Activated naive CD8-positive, alpha-beta T cell treated with anti-CD3 and anti-CD28 coated beads, Interleukin-2, amount 10 ng/mL, durations not matched to agents 7 days and 5 days (primary cell): Measurements from ENCODE around the gene S100A5. TPM values are rescaled to one million over a fixed set of nuclear protein-coding genes. Genes with fewer than 3 reads are reported as not detected.

Experiments
- ATAC-seq: fragments of 150-1000 bp; cut with Tn5 transposase; one replicate; pipeline ENCODE4 v1.10.0; 2021; ENCODE audit warnings: low read depth, moderate library complexity
- POLR2A ChIA-PET: fragments of 350-600 bp; sonication (Branson Sonifier 250); formaldehyde crosslinking; loops from one replicate; lab custom pipeline; 2021; ENCODE audit warnings: antibody characterized with exemption; lab: Charles Lee
- DNase-seq: peaks from one replicate; pipeline ENCODE4 v3.0.0; 2021
- H3K27ac Mint-ChIP-seq: one replicate; pipeline ENCODE4 v1.8.0; 2022; ENCODE audit warnings: mild to moderate bottlenecking, mixed read lengths
- H3K27me3 Mint-ChIP-seq: one replicate; pipeline ENCODE4 v1.8.0; 2022; ENCODE audit warnings: mild to moderate bottlenecking, moderate library complexity, mixed read lengths
- H3K36me3 Mint-ChIP-seq: one replicate; pipeline ENCODE4 v1.8.0; 2021; ENCODE audit warnings: mild to moderate bottlenecking, mixed read lengths
- H3K4me1 Mint-ChIP-seq: one replicate; pipeline ENCODE4 v1.8.0; 2021; ENCODE audit warnings: mixed read lengths
- H3K4me3 Mint-ChIP-seq: one replicate; pipeline ENCODE4 v1.8.0; 2022; ENCODE audit warnings: mild to moderate bottlenecking, moderate library complexity, mixed read lengths
- H3K9me3 Mint-ChIP-seq: one replicate; pipeline ENCODE4 v1.8.0; 2021; ENCODE audit warnings: mixed read lengths
- total RNA-seq, 2 experiments: library from RNA; stranded (reverse); gene quantifications; one replicate each; pipeline ENCODE4 v1.2.3, GENCODE V29; 2021

Gene S100A5
- total RNA-seq, 2 experiments from 2014 or later = 2.2 to 2.7 TPM

DNA sequence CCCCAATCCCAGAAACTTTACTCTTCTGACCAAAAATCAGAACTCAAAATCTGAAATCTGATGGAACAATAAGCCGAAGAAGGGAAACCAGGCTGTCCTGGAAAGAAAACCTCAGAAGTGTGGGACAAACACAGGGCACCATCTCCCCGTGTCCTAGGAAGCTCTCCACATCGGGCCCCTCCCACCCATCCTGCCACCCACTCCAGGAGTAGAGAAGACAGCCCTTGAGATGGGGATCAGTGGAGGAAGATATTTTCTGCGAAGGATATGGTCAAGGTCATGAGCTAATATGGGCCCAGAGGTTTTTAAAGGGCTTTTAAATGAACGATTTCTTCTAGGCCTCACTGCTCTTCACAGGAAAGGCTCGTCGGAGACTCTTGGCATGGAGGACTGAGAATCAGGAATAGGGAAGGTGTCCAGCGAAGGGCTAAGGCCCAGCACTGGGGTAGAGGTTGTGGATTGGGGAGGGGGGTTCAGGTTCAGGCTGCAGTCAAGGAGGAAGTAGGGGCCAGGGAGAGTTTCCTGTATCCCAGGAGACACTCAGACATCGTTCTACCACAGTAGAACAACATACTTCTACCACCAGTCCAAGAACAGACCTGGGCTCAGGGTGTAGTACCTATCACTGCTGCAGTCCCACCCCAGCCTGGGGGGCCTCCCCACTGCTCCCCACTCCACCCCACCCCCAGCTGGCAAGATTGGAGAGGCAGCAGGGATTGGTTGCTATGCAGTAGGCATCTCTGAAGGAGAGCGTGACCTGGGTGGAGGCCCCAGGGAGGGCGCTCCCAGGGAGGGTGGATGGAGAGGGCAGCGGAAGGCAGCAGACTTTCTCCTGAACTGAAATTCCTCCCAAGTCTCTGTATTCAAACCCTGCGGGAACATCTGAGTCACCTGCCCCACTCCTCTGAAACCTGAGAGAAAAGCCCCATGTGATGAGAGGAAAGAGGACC, 1.2 kb upstream of the S100A5 start:
- H3K9me3 Mint-ChIP-seq = no peaks in the 10 kb centered on the region
- H3K27me3 Mint-ChIP-seq = no peaks in the 10 kb centered on the region
- no peak for DNase-seq
- H3K27ac Mint-ChIP-seq = peak overlapping the region; percentile 81
- peaks cover 13% of the 10 kb centered on the region for H3K36me3 Mint-ChIP-seq
- POLR2A ChIA-PET = interaction anchor here (0.9 to 2.6 kb wide), 5 partner anchors 10 to 186 kb away, joined by 3 to 23 read pairs (median 5); no protein-coding TSS in a partner anchor
- peaks cover 61% of the 10 kb centered on the region for H3K4me1 Mint-ChIP-seq
- no peak for ATAC-seq
- H3K4me3 Mint-ChIP-seq = peak overlapping the region; percentile 65

DNA sequence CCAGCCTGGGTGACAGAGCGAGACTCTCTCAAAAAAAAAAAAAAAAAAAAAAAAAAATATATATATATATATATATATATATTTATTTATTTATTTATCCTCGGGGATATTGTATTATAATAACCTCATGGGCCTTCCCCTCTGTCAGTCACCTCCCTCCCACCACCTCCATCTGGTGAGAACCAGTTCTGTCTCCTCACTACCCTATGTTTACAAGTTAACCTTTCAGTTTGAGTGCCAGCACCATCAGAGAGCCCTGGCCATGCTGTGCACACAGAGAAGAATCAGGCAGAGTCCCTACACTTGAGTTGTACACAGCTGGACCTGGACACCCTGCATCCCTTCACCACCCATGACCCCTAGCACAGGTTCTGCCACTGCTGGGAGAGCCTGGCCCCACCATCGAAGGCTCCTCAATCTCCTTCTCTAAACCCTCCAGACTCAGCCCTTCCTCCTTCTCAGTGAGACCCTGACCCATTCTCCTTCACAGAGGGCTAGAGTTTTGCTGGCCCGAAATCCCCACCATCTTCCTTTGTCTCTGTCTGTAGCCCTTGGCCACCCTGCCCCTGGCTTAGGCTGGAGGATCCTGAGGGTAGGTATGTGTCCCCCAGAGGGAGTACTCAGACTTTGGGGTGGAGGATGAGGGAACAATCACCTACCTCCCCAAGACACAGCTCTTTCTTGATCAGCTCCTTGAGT, 1.2 kb downstream of the S100A5 start:
- H3K27me3 Mint-ChIP-seq = no peaks in the 10 kb centered on the region
- POLR2A ChIA-PET = interaction anchor here (1.4 to 2.6 kb wide), 3 partner anchors 7 to 95 kb away, joined by 6 to 23 read pairs (median 10); partner anchors contain the start of gene CHTOP
- H3K36me3 Mint-ChIP-seq = peaks cover 10% of the 10 kb centered on the region
- DNase-seq (no peak), ATAC-seq (no peak)
- H3K9me3 Mint-ChIP-seq = no peaks in the 10 kb centered on the region
- peaks cover 58% of the 10 kb centered on the region for H3K4me1 Mint-ChIP-seq
- peak overlapping the region; percentile 65 for H3K4me3 Mint-ChIP-seq
- H3K27ac Mint-ChIP-seq = peak overlapping the region; percentile 81

DNA sequence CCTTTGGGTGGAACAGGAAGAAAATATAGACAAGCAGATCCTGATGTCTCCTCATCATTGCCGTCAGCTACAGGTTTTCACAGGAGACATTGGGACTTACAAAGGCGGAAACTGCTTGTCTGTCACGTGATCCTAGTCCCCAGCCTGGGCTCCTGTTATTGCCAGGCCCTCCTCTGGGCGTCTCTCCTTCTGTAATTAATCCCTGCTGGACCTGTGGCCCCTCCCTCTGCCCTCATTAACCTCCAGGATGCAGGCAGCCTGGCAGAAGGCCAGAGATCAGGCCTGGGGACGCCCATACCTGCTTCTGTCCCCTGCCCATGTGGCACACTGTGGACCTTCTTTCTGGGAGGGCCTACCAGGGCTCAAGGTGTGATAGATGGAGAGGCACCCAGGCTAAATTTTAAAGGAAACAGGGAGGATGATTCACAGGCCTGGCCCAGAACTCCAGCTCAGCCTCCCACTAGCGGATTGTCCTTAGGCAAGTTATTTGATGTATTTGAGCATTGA, 2.4 kb downstream of the S100A5 start:
- ATAC-seq (no peak), DNase-seq (no peak)
- Mint-ChIP-seq H3K9me3 (no peaks in the 10 kb centered on the region), H3K36me3 (peaks cover 8% of the 10 kb centered on the region), H3K4me3 (no peak overlapping the region), H3K27me3 (no peaks in the 10 kb centered on the region), H3K27ac (peak overlapping the region; percentile 63), H3K4me1 (peaks cover 57% of the 10 kb centered on the region)
- POLR2A ChIA-PET = no interaction called here

DNA sequence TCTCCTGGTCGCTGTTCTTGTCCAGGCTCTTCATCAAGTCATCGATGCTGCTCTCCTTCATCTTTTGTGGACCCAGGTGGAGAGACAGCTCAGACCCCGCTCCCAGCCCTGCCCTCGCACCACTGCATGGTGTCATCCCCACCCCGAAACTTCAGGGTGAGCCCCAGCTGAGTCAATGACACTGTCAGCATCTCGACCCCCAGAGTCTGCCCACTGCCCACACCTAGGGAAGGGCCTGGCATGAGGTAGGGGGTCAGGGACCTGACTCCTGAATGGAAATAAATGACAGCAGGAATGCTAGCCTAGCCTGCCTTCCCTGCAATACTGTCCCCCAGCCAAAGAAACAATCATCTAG, 3.4 kb downstream of the S100A5 start:
- H3K9me3 Mint-ChIP-seq = no peaks in the 10 kb centered on the region
- H3K36me3 Mint-ChIP-seq = peaks cover 6% of the 10 kb centered on the region
- POLR2A ChIA-PET = interaction anchor here (6.3 to 6.8 kb wide), 2 partner anchors 8 to 28 kb away, joined by 68 to 140 read pairs; partner anchors contain the start of genes S100A2 and S100A4
- H3K4me1 Mint-ChIP-seq = peaks cover 58% of the 10 kb centered on the region
- H3K27me3 Mint-ChIP-seq = no peaks in the 10 kb centered on the region
- no peak for DNase-seq
- no peak overlapping the region for H3K4me3 Mint-ChIP-seq
- peak overlapping the region; percentile 99 for H3K27ac Mint-ChIP-seq
- no peak for ATAC-seq

DNA sequence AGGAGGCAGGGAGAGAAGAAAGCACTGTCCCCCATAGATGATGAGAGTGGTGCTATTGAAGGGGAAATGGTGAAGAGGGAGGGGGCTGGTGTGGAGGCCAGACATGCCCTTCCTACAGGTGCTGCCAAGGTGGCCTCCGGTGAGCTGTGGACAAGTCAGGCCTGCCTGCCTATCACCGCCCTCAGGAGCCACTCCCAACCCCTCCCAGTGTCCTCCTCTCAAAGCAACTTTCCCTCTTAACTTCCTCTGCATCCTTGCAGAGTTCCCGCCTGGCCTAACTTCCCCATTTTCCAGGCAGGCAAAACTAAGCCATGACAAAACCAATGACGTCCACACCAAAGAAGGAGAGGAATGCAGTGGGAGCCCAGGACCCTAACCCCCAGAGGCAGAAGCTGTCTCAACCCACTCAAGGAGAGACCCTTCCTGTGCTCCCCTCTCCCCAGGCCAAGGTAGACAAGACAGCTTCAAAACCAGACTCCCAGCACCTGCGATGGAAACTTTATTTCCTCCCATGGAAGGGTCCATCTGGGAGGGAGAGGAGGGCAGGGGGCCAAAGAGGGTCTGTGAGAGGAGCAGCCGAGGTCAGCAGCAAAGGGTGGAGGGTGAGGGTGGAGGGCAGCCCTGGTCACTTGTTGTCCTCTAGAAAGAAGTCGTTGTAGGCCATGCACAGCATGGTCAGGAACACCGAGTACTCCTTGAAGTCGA, 3.9 kb downstream of the S100A5 start:
- Mint-ChIP-seq H3K27me3 (no peaks in the 10 kb centered on the region), H3K27ac (peak overlapping the region; percentile 99), H3K9me3 (no peaks in the 10 kb centered on the region), H3K36me3 (peaks cover 6% of the 10 kb centered on the region), H3K4me1 (peaks cover 58% of the 10 kb centered on the region), H3K4me3 (peak overlapping the region; percentile 89)
- DNase-seq (no peak), ATAC-seq (no peak)
- POLR2A ChIA-PET = interaction anchor here (1.0 to 6.8 kb wide), 8 partner anchors 9 to 101 kb away, joined by 3 to 140 read pairs (median 18); partner anchors contain the start of genes CHTOP, S100A2 and S100A4

DNA sequence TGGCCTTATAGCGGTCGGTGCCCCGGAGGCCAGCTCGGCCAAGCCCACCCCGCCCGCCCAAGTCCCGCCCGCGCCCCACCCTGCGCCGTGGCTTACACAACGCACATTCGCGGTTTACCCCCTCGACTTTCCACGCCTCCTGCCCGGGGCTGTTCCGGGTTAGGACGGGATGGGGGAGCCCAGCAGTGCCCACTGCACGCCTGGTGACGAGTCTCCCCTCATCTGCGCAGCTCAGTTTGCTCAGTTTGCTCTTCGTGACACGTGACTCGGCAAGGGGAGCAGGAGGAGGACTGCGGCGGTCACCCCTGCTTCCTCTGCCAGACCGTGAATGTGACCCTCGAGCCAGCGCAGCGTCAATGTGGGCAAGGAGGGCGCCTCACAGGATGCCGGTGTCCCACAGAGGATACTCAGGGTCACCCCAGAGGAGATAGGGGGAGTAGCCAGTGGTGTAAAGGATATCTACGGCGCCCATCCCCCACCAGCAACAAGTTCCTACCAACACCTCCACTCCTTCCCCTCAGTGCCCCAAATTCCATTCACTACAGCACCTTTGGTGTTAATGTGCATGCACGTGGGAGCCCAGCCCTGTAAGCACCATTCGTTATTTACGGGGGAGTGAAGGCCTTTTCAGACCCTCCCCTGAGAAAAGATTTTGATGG, 4.6 kb downstream of the S100A5 start:
- H3K27me3 Mint-ChIP-seq = no peaks in the 10 kb centered on the region
- H3K4me3 Mint-ChIP-seq = peak overlapping the region; percentile 91
- peaks cover 6% of the 10 kb centered on the region for H3K36me3 Mint-ChIP-seq
- POLR2A ChIA-PET = interaction anchor here (0.8 to 6.8 kb wide), 14 partner anchors 9 to 442 kb away, joined by 3 to 140 read pairs (median 4); partner anchors contain the start of genes CHTOP, JTB, S100A2 and S100A4
- H3K27ac Mint-ChIP-seq = peak overlapping the region; percentile 99
- DNase-seq = peak; percentile 81
- ATAC-seq = peak; percentile 78
- H3K9me3 Mint-ChIP-seq = no peaks in the 10 kb centered on the region
- peaks cover 60% of the 10 kb centered on the region for H3K4me1 Mint-ChIP-seq

DNA sequence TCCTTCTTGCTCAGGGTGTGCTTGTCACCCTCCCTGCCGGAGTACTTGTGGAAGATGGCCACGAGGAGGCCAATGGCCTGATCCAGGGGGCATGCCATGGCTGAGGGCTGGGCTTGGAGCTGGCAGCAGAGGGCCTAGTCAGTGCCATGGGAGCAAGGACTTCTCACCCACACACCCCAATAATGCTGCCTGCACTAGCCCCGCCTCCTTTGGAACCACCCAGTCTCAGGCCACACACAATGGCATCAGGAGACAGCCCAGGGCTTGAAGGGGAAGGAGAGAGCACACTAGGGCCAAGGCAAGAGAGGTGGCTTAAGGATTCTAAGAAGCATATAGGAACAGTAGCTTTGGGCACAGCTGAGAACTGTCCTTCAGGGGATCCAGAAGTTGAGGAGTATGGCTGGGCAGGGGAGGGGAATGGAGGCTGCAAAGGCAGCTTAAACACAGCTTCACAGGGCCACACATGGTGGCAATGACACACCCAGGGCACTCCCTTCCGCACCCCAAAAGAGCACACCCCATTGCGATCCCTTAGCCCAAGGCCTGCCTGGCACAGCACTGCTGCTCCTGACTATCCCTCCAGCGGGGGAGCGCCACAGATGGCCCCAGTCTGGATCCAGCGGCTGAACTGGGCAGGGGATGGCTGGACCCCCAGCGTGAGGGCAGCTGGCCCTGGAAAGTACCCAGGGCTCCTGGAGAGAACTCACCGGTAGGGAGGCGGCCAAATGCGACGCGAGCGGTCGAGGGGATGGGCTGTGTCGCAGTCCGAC, 5.3 kb downstream of the S100A5 start, which contains the start of gene S100A6:
Gene S100A6 (minus strand): TSS at position 750 of the 770 bp plus-strand sequence. CDS start 652 bp downstream, at position 98.
- Mint-ChIP-seq H3K9me3 (no peaks in the 10 kb centered on the region), H3K27ac (peak within 1 kb of the TSS; percentile 99), H3K36me3 (peaks cover 6% of the 10 kb centered on the region), H3K27me3 (no peaks in the 10 kb centered on the region), H3K4me3 (peak within 1 kb of the TSS; percentile 91), H3K4me1 (peaks cover 56% of the 10 kb centered on the region)
- POLR2A ChIA-PET = interaction anchor here (0.8 to 6.8 kb wide), 16 partner anchors 10 to 455 kb away, joined by 3 to 140 read pairs (median 4); partner anchors contain the start of genes CHTOP, JTB, S100A2 and S100A4
- peak; percentile 58 for DNase-seq
- peak; percentile 40 for ATAC-seq

DNA sequence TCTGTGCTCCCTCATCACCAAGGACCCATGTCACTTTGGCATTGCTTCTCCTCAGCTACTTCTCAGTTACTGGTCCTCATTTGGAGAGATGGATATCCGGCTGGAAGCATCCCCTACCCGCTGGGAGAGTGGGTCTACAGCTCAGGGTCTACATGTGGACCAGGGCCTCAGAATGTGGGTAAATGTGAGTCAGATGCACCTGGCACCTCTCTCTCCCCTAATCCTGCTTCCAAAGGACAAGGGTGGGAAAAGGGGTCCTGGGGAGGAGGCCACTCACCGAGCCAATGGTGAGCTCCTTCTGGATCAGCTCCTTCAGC, 5.9 kb downstream of the S100A5 start:
- Mint-ChIP-seq H3K27me3 (no peaks in the 10 kb centered on the region), H3K36me3 (peaks cover 6% of the 10 kb centered on the region), H3K27ac (peak overlapping the region; percentile 98), H3K4me1 (peaks cover 50% of the 10 kb centered on the region), H3K4me3 (peak overlapping the region; percentile 91), H3K9me3 (no peaks in the 10 kb centered on the region)
- ATAC-seq = no peak
- POLR2A ChIA-PET = interaction anchor here (1.1 to 6.8 kb wide), 11 partner anchors 9 to 455 kb away, joined by 3 to 140 read pairs (median 9); partner anchors contain the start of genes CHTOP, JTB, S100A2 and S100A4
- no peak for DNase-seq

DNA sequence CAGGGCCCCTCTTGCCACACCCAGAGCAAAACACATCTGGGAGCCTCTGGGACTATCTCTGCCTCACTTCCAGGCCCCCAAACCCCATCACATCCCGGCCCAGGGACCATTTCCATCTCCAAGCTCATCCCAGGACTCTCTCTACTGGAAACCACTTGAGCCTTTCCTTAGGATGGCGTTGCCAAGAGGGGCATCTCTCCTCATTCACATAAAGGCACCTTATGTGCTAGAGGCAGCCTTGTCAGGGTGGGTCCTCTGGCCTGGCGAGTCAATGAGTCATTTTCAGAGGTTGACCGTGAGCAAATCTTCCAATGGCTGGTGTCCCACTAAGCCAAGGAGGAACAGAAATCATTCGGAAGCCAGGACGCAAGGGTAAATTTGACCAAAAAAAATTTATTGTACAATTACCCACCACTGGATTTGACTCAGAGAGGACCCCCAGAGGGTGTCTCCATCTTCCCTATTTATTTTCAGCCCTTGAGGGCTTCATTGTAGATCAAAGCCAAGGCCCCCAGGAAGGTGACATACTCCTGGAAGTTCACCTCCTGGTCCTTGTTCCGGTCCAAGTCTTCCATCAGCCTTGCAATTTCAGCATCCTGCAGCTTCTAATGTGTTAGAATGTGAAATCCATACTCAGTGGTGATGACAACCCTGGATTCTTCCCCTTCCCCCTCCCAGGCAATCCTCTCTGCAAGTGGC, 6.4 kb downstream of the S100A5 start:
- H3K9me3 Mint-ChIP-seq = no peaks in the 10 kb centered on the region

DNA sequence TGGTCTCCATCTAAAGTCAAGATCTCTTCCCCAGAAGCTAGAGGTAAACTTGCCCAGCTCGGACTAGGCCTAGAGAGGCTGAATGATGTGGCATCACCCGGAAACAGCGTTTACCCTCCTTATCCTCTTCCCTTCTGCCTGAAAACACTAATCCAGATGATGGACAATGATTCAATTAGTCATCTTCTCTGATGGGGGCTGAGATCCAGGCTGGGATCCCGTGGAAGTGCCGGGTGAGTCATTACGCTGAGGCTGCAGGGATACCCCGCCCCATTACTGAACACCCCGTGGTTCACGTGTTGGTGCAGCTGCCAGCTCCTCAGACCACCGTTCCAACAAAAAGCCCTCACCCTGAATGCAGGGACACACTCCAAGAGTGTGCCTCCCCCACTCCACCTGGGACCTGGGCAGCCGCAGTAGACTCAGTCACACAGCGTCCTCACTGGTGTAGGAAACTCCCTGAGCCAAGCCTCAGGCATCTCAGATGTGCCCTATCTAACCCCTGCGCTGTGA, 7.0 kb downstream of the S100A5 start:
- POLR2A ChIA-PET = interaction anchor here (0.8 to 6.8 kb wide), 7 partner anchors 7 to 457 kb away, joined by 3 to 140 read pairs (median 23); partner anchors contain the start of genes CHTOP, RPS27, S100A2 and S100A4
- no peak for ATAC-seq
- H3K27ac Mint-ChIP-seq = peak overlapping the region; percentile 89
- DNase-seq = peak; percentile 36
- peak overlapping the region; percentile 91 for H3K4me3 Mint-ChIP-seq
- H3K9me3 Mint-ChIP-seq = no peaks in the 10 kb centered on the region
- no peaks in the 10 kb centered on the region for H3K27me3 Mint-ChIP-seq
- H3K4me1 Mint-ChIP-seq = peaks cover 44% of the 10 kb centered on the region
- peaks cover 6% of the 10 kb centered on the region for H3K36me3 Mint-ChIP-seq

More for the DNA sequence above, 6.4 kb downstream of the S100A5 start:
- DNase-seq (no peak), ATAC-seq (no peak)
- Mint-ChIP-seq H3K36me3 (peaks cover 6% of the 10 kb centered on the region), H3K4me3 (peak overlapping the region; percentile 91), H3K27ac (peak overlapping the region; percentile 98), H3K27me3 (no peaks in the 10 kb centered on the region), H3K4me1 (peaks cover 45% of the 10 kb centered on the region)
- POLR2A ChIA-PET = interaction anchor here (1.1 to 6.8 kb wide), 10 partner anchors 9 to 456 kb away, joined by 3 to 140 read pairs (median 12); partner anchors contain the start of genes CHTOP, JTB, S100A2 and S100A4
